ENCODE results near the gene LCNL1.

GRCh38 chr9:136954270-136955083 lies 28.3 kb upstream of the LCNL1 start:
- TF ChIP-seq CTCF (conservative IDR thresholded peaks at IDR 0.05), result no peak
- TF ChIP-seq EZH2 (IDR thresholded peaks at IDR 0.05; ENCODE audit: low read depth), result no peak
